ENCODE results near the gene ESR1.

Gene ESR1

DNA sequence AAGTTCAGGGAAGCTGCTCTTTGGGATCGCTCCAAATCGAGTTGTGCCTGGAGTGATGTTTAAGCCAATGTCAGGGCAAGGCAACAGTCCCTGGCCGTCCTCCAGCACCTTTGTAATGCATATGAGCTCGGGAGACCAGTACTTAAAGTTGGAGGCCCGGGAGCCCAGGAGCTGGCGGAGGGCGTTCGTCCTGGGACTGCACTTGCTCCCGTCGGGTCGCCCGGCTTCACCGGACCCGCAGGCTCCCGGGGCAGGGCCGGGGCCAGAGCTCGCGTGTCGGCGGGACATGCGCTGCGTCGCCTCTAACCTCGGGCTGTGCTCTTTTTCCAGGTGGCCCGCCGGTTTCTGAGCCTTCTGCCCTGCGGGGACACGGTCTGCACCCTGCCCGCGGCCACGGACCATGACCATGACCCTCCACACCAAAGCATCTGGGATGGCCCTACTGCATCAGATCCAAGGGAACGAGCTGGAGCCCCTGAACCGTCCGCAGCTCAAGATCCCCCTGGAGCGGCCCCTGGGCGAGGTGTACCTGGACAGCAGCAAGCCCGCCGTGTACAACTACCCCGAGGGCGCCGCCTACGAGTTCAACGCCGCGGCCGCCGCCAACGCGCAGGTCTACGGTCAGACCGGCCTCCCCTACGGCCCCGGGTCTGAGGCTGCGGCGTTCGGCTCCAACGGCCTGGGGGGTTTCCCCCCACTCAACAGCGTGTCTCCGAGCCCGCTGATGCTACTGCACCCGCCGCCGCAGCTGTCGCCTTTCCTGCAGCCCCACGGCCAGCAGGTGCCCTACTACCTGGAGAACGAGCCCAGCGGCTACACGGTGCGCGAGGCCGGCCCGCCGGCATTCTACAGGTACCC is at the start of gene ESR1:
TSS of gene ESR1 (plus strand) at position 170 of the 858 bp plus-strand sequence. CDS start at position 401, 231 bp downstream.
- peak; percentile 20 to 23 for DNase-seq

DNA sequence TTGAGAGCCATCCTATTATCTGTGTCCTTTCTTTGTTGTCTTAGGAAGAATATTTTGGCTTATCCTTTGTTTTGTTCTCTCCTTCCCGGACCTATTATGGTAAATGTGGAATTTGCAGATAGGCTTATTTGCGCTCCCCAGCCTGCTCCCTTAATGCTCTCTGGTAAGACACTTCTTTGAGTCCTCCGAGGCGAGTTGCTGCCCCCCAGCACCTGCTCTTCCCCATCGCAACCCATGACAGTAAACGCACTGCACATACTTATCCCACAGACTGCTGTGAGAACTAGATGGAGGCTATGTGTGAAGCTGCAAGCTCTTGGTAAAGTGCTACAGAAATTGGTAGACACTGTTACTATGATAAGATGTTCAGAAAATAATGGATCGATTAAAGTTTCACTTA is 47.0 kb upstream of the ESR1 start:
- DNase-seq, result no peak

DNA sequence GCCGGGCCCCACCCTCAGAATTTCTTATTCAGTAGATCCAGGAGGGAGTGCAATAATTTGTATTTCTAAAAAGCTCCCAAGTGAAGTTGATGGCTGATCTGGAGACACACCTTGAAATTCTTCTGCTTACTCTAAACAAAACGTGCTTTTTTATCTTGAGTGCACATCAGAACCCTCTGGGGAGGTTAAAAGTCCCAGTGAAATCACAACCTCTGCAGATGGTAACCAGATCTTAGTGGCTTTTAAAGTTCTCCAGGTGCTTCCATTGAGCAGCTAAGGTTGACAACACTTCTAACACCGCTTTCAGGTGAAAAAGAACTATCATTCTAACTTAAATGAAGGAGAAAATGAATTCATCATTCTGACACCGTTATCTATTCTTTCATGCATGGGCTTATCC is 45.6 kb upstream of the ESR1 start:
- DNase-seq, result no peak

DNA sequence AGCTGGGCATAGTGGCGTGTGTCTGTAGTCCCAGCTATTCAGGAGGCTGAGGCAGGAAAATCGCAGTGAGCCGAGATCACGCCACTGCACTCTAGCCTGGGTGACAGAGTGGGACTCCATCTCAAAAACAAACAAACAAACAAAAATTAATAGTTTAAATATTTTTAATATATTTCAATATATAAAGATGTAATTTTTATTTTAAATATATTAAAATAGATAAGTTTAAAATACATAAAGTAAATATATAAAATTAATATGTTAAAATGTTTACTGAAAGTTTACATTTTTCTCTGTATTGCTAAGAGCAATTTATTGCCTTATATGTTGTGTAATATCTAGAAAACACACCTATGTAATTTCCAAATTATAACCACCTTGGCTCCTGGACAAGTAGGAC is 44.7 kb upstream of the ESR1 start:
- DNase-seq, result no peak

DNA sequence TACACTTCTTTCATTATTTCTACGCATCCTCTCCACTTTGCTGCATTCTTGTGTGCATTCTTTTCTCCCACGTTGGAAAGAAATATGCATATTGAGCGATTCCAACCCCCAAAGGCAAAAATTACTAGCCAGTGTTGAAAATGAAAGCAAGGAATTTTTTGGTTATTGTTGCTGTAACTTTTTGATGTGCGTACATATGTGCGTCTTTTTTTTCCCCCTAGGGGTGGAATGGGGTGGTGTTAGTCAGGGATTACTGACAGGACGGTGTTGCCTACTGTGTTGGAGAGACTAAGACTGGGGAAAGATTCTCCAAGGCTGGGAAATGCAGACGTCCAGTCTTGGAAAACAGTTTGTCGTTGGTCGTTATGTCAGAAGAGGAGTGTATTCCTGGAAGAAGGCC is 44.2 kb upstream of the ESR1 start:
- no peak for DNase-seq

DNA sequence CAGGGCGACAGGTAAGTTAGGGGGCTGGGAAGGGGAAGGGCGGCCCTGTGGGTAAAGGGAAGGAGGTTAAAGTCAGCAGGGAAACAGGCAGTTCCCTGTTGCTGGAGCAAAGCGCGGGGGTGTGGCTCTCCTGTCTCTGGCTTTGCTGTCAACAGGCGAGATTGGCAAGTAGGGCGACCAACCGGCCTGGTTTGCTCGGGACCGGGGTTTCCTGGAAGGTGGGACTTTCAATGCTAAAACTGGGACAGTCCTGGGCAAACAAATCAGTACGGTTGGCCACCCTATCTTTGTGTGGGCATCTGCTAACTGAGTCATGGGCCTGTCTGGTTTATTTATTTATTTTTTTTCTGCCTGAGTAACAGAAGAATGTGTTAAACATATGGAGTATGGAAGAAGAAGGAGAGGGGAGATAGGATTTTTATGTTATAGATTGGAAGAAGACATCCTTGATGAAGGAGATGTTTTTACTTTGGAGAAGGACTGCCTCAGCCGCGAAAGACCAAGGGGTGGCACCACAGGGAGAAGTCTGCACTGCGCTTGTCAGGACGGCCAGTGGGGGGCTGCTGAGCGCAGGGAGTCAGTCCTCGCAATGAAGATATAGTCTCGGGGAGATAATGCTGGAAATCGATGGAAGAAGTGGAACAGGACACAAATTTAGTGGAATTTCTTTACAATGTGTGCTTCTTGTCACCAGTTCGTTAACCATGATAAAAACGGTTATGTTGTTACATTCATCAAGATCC is 43.4 kb upstream of the ESR1 start:
- DNase-seq, result peak; percentile 52 to 60

DNA sequence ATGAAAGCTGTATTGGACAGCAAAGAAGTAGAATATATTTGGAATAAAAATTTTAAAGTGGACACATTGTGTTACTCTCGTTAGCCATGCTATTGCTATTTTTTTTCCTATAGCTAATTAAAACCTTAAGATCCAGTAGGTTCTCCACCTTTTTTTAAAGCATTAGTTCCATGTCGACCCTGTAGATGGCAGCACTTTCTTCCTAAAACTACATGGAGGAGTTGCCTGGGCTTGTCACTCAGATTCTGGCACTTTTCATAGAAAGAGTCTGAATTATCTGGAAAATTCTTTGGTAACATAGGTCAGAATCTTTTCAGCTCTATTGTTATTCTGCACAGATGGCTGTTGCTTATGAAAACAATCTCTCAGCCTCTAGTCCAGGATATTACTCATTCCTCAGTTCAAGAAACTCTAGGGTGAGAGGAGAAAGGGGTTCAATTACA is 42.0 kb upstream of the ESR1 start:
- peak in 1 of 2 experiments; percentile 30 for DNase-seq

DNA sequence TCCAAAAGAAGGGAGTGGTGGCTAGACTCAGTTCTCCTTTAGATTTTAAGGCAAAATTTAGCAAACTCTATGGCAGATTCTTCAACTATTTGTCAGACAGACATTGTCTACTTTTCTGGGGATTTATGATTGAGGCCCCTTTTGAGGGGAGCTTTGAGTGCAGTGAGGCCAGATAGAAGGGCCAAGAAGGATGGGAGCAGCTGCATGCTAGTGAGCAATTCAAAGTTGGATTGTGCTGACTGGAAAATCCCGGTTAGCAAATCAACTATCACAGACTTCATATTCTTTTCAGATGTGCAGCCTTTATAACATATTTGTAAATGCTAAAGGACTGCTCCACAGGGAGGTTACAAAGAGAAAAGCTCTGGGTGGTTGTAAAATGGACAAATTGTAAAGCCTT is 35.0 kb upstream of the ESR1 start:
- DNase-seq, result no peak

DNA sequence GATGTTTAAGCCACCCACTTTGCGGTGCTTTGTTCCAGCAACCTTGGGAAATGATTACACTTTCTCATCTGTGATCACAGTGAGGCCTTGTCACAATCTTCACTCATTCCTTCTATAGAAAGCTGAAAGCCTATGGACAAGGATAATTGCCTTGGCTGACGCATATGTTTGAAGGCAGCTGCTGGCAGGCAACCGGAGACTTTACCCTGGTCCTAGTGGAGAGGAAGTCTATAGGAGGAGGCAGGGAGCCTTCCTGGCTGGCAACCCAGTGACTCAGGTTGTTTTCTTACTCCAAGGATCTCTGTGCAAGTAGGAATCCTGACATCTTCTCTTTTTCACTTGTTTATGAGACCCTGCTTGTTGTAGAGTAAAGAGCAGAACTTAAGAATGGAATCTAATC is 34.1 kb upstream of the ESR1 start:
- no peak for DNase-seq

DNA sequence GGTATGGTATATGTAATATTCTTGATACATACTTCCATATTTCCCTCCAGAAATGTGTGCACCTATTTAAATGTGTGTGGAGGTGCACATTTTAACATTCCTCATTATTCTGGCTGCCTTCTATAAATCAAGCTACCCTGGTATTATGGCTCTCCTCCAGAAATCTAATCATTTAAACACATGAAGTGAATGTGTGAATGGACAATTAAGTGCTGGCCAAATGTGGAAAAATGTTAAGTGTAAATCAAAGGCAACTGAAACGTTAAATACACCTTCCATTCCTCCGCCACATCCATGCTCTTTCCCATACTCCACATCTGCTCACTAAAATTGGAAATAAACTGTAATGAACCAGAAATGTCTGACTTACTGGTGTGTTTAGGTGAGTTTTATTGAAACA is 24.9 kb upstream of the ESR1 start:
- DNase-seq, result no peak

DNA sequence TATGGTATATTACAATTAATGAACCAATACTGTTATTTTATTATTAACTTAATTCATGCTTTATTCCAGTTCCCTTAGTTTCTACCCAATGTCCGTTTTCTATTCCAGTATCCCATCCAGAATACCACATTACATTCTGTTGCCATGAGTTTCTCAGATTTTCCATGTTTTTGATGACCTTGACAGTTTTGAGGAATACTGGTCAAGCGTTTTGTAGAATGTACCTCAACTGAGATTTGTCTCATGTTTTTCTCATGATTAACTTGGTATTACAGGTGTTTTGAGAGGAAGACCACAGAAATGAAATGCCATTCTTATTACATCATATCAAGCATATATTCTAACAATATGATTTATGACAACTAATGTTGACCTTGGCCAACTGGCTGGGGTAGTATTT is 23.8 kb upstream of the ESR1 start:
- no peak for DNase-seq

DNA sequence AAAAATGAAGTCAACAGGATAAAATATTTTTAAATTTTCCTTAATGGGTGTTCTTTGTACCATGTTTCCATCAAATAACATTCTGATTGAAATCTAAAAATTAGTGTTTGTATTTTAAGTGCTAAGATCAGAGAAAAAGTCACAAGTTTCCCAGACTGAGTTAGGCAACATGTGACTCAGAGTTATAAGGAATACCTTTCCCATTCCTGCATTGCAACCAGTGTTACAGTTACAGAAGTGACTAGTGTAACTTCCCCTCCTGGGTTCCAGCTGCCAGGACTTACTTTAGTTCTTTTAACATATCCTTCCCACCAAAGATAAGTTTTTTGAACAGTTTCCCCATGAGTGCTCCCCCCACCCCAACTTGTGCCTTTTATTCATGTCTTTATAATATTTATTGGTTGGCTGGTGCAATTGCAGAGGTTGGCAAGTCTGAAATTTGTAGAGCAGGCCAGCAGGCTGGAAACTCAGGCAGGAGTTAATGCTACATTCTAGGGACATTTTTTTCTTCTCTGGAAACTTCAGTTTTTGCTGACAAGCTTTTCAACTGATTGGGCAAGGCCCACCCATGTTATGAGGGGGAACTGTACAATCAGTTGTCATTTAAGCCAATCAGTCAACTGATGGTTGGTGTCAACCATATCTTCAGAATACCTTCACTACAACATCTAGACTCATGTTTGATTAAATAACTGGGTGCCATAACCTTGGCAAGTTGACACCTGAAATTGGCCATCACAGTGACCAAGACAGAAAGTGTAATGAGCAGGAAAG is 22.9 kb upstream of the ESR1 start:
- DNase-seq, result no peak

DNA sequence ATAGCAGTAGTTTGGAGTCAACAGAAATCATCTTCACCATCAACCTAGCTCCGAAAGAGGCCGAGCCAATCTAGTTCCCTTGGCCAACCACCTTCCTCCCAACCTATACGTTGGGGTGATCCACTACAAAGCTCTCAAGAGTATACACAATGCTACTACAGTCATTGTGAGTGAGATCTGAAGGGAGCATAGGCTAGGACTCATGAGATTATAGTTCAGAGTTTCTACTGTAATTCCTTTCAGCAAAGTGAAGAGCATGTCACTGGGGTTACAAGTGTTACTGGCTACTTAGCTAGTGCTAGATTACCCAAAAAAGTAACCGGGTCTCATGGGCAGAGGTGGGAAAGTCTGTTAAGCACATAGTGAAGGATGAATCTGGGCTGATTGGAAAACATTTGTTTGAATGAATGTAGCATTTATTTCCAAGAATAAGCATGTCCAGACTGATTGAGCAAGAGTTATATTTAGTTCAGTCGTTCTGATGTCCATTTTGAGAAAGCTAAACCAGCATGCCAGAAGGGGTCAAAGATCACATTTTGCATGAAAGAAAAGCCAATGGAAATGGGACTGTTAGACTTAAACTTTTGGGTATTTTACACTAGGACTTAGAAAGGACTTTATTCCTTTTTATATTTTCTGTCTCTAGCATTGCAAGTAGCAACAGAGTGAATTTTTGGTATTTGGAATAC is 10.5 kb upstream of the ESR1 start:
- no peak for DNase-seq

DNA sequence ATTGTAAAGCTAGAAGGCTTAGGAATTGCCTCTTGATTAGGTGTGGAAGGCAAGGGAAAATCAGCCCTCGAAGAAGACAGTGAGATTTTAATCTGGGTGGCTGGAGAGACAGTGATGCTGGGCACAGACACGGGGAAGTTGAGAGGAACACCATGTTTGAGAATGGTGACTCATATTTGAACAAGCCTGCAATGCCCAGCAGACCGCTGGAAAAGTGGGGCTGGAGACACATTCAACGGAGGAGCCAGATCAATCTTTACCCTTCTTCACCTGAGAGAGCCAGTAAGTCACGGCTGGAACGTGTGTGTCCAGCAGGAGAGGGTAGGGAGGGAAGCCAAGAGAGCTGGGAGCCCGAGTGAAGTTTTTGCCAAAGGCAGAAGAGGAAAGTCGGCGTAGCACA is 3.7 kb upstream of the ESR1 start:
- DNase-seq, result no peak

DNA sequence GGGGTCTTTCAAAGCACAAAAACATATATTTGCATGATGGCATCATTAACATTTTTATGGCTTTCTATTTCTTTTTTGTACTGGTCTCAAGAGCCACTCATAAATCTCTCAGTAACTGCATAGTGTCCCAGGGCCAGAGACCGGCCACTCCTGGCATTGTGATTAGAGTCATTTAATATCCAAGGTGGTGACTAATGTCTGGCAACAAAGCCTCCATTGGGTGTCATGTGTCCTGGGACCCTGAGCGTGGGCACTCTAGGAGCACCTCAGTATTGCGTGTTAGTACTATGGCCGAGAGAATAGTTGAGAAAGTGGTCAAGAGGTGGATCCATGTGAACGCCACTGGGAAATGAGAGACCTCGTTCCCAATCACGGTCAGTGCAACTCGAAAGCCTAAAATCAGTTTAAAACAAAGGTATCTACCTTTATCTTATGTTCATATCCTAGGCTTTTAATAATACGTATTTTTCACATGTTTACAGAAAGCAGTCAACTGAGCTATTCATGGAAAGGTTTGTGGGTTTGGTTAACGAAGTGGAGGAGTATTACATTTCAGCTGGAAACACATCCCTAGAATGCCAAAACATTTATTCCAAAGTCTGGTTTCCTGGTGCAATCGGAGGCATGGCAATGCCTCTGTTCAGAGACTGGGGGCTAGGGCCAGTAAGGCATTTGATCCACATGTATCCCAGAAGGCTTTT is 2.7 kb upstream of the ESR1 start:
- DNase-seq, result no peak

DNA sequence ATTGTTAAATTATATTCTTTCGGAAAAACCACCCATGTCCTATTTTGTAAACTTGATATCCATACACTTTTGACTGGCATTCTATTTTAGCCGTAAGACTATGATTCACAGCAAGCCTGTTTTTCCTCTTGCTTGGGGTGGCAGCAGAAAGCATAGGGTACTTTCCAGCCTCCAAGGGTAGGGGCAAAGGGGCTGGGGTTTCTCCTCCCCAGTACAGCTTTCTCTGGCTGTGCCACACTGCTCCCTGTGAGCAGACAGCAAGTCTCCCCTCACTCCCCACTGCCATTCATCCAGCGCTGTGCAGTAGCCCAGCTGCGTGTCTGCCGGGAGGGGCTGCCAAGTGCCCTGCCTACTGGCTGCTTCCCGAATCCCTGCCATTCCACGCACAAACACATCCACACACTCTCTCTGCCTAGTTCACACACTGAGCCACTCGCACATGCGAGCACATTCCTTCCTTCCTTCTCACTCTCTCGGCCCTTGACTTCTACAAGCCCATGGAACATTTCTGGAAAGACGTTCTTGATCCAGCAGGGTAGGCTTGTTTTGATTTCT is 2.1 kb upstream of the ESR1 start:
- DNase-seq, result no peak

DNA sequence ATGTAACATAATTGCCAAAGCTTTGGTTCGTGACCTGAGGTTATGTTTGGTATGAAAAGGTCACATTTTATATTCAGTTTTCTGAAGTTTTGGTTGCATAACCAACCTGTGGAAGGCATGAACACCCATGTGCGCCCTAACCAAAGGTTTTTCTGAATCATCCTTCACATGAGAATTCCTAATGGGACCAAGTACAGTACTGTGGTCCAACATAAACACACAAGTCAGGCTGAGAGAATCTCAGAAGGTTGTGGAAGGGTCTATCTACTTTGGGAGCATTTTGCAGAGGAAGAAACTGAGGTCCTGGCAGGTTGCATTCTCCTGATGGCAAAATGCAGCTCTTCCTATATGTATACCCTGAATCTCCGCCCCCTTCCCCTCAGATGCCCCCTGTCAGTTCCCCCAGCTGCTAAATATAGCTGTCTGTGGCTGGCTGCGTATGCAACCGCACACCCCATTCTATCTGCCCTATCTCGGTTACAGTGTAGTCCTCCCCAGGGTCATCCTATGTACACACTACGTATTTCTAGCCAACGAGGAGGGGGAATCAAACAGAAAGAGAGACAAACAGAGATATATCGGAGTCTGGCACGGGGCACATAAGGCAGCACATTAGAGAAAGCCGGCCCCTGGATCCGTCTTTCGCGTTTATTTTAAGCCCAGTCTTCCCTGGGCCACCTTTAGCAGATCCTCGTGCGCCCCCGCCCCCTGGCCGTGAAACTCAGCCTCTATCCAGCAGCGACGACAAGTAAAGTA is 547 bp upstream of the ESR1 start:
- DNase-seq, result peak in 1 of 2 experiments; percentile 19

DNA sequence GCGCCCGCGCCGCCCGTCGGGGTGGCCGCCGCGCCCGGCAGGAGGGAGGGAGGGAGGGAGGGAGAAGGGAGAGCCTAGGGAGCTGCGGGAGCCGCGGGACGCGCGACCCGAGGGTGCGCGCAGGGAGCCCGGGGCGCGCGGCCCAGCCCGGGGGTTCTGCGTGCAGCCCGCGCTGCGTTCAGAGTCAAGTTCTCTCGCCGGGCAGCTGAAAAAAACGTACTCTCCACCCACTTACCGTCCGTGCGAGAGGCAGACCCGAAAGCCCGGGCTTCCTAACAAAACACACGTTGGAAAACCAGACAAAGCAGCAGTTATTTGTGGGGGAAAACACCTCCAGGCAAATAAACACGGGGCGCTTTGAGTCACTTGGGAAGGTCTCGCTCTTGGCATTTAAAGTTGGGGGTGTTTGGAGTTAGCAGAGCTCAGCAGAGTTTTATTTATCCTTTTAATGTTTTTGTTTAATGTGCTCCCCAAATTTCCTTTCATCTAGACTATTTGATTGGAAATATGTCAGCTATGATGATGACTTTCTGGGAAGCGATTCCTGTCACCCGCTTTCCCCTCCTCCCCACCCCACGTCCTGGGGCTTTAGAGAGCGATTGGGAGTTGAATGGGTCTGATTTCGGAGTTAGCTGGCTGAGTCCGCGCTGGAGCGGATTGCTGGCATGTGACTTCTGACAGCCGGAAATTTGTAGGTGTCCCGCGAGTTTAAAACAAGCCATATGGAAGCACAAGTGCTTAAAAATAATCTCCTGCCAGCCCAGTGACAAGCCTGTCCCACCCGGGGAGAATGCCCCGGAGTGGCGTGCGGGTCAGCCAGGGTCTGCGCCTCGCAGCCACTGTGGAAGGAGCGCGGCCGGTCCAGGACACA is 1.1 kb downstream of the ESR1 start:
- peak in 1 of 2 experiments; percentile 20 for DNase-seq

DNA sequence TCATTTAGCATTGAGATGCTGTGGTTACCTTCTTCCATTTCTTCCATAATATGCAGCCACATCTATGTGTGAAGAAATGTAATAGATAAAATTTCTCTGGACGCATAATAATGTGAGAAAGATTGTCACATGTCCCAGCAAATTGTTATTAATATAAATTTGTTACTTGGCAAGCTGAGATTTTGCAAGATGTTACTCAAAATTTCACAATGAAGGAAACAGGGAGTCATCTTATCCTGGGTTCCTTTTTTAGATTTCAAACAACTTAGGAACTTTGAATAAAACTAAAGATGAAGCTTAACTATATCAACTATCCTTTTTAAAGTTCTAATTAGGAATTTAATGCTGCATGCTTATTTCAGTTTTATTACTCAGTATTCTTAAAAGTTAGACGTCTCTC is 3.6 kb downstream of the ESR1 start:
- DNase-seq, result no peak

DNA sequence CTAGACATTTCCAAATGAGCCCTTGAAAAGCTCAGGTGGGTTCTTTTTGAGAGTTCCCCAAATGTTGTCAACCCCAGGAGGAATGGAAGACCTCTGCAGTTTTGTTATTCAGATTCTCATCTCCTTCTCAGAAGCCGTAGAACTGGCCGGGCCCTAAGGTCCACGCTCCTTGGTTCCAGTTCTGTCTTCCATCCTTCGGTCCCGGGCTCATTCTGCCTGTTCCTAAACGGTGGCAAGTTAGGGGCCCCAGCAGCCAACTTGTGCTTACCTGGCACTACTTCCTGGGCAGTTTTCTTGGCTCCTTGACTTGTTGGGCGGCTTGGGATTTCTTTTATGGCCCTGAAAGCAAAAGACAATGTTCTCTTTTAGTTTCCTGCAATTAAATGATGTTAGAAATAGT is 6.4 kb downstream of the ESR1 start:
- no peak for DNase-seq

Data from activated T-cell treated with anti-CD3 and anti-CD28 coated beads, Interleukin-2, amount 50 U/mL, for 48 hours (primary cell).